Occipital lobe (tissue), 2 donors: ENCODE data around the gene ARHGEF6. TPM values are rescaled to one million over a fixed set of nuclear protein-coding genes. Genes with fewer than 3 reads are reported as not detected.

Experiments used
- DNase-seq: peaks from one replicate; lab custom pipeline; 2025; lab: John Stamatoyannopoulos, UW
- total RNA-seq: library from RNA; depleted of rRNA; stranded (reverse); fragments of >200 nt; gene quantifications from one replicate; pipeline ENCODE4 v1.2.3, GENCODE V29; 2014

ARHGEF6 gene
- total RNA-seq, 1 donor from 2014 or later = 23.1 TPM

DNA sequence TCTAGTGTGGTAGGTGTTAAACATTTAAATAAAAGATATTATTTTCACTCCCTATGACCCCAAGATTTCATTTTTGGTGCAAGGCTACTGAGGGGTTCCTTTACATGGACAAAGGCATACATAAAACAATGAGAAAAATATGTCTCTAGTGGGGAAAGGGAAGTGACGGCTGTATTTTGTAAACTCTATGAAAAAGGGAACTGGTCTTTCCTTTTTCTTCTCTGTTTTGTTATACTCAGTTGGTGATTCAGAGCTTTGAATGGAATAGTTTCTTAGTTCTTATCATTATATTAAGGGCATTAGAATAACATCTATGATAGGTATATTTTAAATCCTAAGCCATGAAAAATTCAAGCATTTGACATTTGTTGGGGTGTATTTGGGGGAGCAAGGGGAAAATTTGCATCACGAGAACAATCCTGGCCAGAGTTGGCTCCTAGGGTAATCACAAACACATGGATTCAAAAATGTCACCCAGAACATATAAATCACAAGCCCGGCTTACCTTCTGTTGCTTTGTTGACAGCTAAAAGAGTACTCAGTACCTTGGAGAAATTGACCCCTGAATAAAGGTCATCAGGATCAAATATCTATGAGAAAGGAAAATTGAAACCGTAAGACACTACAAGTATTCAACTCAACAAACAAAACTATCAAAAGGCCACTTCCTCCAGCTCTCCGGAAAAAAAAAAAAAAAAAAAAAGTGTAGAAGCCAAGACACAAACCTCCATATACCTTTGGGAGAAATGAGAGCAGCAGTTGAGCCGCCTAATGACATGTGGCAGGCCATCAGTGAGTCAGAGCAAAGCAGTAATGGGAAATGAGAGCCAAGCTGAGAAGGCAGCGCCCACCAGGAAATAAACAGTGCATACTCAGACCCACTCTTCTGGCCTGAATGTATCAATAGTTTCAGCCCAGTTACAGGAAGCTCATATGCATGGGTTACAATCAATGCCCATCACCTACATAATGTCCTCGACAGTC lies 33.4 kb downstream of the ARHGEF6 start:
- DNase-seq = no peak

DNA sequence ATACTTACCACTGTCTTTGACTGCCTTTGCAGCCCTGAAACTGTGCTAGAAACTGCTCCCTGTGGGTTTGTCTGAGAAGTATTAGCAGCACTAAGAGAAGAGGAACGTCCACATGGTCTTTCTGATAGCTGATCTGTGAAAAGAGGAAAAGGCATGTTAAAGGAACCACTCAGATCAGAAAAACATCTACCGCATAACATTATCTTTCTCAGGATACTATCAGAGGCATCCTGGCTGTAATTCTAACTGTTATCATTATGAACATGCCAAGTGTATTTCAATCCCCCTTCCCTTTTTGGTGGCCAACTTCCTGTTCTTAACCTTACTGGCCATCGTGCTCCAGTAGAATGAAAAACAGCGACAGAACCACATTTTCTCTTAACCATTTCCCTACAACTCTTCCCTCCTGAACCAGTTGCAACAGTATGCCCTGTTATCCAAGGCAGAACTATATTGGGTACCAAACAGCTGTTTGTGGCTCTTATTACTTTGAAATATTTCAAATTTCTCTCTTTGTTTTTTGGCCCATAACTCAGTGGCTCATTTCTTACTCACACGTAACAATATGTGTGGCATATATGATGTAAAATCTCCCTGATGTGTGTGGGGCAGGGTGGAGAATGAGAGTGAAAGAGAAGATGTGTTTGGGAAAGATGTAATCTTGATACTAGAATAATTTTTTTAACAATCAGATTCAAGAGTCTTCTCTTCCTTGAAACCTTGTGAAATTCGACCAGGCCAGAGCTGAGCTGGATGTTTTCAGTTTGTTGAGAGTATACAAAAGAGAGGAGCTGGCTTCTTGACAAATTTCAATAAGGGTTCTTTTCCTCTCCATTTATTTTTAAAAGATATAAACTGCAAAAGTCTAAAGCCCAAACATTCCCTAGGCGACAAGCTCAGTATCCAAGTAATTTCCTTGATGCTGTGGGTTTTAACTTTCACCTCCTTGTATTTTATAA lies 35.2 kb downstream of the ARHGEF6 start:
- no peak for DNase-seq

DNA sequence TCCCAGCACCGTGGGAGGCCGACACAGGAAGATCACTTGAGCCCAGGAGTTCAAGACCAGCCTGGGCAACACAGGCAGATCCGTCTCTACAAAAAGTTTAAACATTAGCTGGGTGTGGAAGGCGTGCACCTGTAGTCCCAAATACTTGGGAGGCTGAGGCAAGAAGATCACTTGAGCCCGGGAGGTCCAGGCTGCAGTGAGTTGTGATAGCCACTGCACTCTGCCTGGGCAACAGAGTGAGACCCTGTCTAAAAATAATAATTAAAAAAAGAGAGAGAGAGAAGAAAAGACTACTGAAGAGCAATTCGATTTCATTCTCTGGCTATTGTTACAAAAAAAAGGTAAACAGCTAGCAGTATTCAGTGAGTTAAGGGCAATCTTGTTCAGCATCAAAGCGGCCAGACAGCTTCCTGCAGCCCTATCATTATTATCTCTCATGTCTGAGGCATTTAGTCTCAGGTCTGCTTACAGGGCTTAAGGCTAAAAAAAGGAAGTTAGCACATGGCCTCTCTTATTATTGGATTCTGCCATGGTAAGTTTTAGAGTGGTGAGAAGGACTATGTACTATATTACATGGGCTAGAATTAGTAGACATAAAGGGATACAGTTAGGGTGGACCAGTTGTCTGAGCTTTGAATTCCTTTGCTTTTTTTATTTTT lies 37.9 kb downstream of the ARHGEF6 start:
- DNase-seq = no peak

GRCh38 chrX:136738049-136738729 lies 42.5 kb downstream of the ARHGEF6 start:
- DNase-seq = no peak

- DNase-seq = no peak
Observed at GRCh38 chrX:136736690-136737089, 44.0 kb downstream of the ARHGEF6 start.

DNA sequence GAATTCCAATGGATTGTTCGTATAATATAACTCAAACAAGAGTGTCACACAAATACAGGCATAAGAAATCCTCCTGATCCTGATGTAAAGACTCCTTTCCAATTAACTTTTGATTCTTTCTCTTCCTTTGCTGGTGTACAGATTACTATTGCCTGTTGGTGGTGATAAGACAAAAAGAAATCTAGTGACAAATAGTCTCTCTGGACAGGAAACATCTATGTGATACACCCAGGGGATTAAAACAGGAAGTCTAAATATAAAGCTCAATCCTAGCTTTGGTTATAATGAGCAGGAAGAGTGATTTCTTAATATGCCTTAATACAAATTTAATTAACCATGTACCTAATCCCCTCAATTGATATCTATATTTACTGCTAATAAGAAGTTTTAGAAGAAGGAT lies 45.1 kb downstream of the ARHGEF6 start:
- DNase-seq = no peak

DNA sequence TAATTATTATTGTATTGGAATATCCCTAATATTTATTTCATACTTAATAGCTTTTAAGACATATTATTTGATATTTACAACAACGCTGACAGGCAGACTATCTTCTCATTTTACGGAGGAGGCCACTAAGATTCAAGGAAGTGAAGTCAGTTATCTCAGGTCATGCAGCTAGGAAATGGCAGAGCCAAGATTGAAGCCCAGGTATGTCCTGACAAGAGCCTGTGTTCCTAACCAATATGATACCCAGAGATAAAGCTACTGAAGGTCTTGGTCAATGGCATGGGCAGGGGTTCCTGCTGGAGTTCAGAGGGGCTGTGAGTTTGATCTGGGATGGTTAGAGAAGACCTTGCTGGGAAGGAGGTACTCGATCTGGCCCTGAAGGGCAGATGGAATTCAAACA lies 47.1 kb downstream of the ARHGEF6 start:
- DNase-seq = no peak

DNA sequence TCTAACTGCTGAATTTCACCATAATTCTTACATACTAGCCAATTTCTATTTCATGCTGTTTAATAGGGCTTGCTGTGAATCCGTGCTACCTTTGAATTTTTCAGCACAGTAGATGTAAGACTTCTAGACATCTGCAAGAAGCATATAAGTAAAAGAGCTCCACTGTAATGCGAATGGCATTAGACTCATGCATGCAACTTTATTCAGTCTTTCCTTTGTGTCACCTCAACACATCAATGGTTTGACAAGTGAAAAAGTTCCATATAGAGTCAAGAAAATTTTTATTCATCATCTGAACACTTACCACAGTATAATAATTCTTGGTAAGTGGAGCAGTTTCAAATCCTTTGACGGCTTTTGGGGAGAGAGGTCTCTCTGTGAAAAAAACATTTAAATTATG lies 48.9 kb downstream of the ARHGEF6 start:
- no peak for DNase-seq

DNA sequence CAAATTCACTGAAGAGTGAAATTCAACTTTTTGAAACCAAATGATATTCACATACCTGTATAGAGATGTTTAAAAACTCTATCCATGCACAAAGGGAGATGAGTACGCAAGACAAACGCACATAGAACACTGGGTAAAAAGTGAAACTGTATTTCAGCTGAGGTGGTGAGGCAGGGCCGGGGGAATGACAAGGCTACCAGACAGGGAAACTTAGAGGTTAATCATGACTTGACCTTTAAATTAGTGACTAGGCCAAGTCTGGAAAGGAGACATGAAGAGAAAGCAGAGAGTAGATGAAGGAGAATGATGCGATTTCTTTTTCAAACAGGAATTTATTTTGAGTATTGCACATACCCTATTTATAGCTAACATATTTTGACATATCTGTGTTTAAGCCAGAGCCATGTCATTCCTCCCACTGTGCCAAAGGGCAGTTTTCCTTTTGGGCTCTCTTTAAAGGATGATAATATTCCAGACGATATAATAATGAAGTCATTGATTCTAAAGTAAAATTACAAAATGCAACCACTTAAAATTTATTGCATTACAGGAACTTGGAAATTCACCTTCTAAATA lies 49.4 kb downstream of the ARHGEF6 start:
- DNase-seq = no peak

DNA sequence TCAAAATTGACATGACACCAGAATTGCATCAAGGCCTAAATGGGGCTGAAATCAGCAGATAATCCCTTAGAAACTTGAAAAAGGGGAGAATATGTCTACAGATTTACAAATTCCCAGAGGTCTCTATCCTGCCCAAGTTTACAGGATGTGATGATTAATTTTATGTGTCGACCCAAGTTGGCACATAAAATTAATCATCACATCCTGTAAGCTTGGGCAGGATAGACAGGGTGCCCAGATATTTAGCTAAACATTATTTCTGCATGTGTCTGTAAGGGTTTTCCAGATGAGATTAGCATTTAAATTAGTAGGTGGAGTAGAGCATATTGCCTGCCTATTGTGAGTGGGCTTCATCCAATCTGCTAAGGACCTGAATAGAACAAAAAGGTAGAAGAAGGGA lies 52.3 kb downstream of the ARHGEF6 start:
- DNase-seq = no peak

DNA sequence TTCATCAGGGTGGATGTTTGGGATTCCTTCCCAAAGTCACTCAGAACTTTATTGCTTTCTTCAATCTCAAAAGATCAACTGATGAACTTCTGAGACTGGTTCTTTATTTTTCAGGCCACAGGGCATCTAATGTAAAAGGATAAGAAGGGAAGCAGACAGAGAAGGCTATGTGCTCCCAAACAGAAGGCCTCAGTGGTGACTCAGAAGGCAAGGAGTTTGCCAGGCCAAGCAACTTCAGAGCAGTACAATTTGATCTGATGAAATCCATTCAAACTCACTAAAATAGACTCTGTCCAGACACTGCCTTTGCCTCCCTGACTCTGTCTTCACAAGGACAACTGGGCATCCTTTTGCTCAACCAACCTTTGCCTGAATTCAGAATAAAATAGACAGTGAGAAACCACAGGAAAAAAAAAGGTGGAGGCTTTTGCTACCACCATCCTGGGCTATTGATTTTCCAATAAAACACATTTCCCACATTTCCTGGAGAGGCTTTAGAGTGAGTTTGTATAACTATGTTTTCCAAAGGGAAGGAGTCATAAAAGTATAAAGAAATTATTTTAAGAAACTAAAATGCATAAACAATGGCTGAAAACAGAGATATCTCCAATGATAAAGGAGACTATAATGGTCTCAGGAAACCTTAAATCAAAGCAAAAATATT lies 55.2 kb downstream of the ARHGEF6 start:
- DNase-seq = no peak

DNA sequence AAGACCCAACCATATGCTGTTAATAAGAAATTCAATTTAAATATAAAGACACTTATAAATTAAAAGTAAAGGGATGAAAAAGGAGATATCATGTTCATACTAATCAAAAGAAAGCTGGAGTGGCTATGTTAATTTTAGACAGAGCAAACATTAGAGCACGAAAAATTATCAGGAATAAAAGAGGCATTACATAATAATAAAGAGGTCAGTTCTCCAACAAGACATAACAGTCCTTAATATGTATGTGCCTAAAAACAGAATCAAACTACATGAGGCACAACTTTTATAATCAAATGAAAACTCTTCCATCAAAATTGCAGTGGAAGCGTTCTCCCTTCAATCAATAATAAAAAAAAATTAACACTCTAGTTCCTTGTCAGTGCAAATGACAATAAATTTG lies 62.6 kb downstream of the ARHGEF6 start:
- DNase-seq = no peak

DNA sequence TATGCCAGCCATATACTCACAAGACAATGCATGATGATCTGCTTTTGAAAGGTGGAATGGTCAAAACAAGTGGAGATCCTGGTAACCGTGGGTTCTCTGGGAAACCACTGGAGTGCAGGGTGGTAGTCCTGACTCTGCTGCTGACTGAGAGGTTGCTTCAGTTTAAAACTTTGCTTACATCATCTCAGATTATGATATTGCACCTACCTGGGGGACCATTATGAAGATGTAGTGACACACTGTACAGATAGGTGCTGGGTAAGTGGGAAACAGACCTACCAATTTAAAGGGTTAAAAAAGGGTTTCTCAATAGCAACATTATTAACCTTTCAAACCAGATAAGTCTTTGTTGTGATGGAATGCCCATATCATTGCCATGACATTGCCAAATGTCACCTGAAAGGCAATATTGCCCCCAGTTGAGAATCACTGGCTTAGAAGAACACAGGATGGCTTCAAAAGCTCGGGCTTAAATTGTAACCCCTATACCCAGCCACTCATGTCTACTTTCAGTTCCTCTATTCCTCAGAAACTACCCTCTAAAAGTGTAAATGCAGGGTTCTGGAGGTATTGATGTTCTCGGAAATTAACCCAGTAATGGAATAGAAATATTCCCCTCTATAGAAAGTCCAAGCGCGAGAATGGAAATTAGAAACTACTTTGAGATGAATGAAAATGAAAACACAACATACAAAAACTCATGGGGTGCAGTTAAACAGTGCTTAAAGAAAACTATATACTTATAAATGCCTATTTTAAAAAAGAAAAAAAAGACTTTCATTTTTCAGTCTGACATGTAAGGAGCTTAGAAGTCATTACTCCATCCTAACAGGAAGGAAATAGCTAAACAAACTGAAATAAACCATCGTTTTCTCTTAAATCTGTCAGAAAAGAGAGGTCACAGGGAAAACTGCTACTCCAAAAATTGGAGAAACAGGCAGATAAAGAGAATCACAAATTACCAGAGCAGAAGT lies 65.8 kb downstream of the ARHGEF6 start:
- no peak for DNase-seq

DNA sequence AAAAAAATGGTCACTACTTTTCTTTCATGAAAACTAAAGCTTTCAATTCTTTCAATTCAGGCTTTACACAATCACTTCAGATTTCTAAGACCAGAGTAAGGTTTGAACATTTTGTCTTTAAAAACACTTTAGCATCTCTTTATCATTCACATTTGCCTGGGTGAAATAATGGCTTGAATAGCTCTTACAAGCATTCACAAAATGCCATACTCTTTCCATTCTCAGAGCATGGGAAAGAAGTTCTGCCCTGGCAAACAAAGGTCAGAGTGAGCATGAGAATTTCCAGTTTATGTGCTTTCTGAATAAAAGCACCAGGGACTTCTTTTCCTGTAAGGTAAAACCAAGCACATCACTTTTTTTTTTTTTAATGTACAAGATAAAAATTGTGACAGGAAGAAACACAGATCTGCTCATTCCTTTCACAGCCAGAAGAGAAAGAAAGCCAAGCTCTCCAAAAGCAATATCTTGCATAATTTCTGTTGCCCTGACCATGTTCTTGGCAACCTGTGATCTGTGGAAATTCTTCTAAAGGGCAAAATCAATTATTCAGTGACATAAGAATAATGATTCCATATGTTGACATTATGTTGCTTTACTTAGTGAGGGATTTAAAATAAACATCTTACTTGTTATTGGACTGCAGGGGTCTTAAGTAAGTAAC lies 68.0 kb downstream of the ARHGEF6 start:
- DNase-seq = no peak

GRCh38 chrX:136711147-136711546 lies 69.6 kb downstream of the ARHGEF6 start:
- DNase-seq = peak; percentile 2

- no peak for DNase-seq
Observed at GRCh38 chrX:136710325-136710951, 70.3 kb downstream of the ARHGEF6 start.

- DNase-seq = no peak
Observed at GRCh38 chrX:136708348-136708747, 72.4 kb downstream of the ARHGEF6 start.

DNA sequence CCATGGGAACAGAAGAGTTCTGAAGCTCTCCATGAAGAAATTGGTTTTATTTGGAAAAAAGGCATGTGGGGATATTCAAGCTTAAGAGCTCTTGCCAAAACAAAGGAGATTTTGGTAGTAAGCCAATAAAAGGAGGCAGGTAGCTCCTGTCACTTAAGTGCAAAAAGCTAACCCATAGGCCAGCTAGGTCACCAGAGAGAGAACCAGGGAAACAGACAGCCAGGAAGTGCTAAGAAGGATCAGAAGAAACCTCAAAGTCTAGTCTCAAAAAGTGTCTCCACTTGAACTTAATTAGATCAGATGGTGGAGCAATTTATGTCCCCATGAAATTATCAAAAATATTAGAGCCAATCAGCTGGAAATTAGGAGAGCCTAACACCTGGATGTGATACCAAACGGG lies 83.6 kb downstream of the ARHGEF6 start:
- no peak for DNase-seq
